Loucy (cell line): ENCODE measurements around the gene ZNG1A.
"Not testable (repeated sequence)": the region's sequence is repeated elsewhere in the genome, so short reads cannot be mapped to it uniquely, and the experiment has no call there.

Source experiments
- H2AFZ ChIP-seq: fragments of 200-600 bp; sonication (generic); 2 replicates; pipeline ENCODE4 v1.6.0; 2016; ENCODE audit warnings: antibody characterized with exemption, mild to moderate bottlenecking, low read length, moderate library complexity
- H3F3A ChIP-seq: fragments of 200-600 bp; 2 replicates; pipeline ENCODE4 v1.6.0; 2016; ENCODE audit warnings: antibody characterized with exemption, low read depth, mild to moderate bottlenecking
- H3K27me3 ChIP-seq: fragments of 200-600 bp; sonication (generic); 2 replicates; pipeline ENCODE4 v1.6.1; 2014; ENCODE audit warnings: low read length, mild to moderate bottlenecking; ENCODE audit not compliant: insufficient read depth, poor library complexity, severe bottlenecking
- H3K36me3 ChIP-seq: fragments of 200-600 bp; sonication (generic); 2 replicates; pipeline ENCODE4 v1.6.1; 2016; ENCODE audit warnings: low read length; ENCODE audit not compliant: insufficient read depth
- H3K4me1 ChIP-seq: fragments of 200-600 bp; sonication (generic); 2 replicates; pipeline ENCODE4 v1.5.1; 2014; ENCODE audit warnings: low read length, mild to moderate bottlenecking; ENCODE audit not compliant: insufficient read depth, poor library complexity, severe bottlenecking
- H3K4me2 ChIP-seq: fragments of 200-600 bp; sonication (generic); 2 replicates; pipeline ENCODE4 v1.6.0; 2014; ENCODE audit warnings: antibody characterized with exemption, low read length, low read depth, mild to moderate bottlenecking; ENCODE audit not compliant: poor library complexity, severe bottlenecking
- H3K4me3 ChIP-seq: fragments of 200-600 bp; sonication (generic); 2 replicates; pipeline ENCODE4 v1.5.1; 2014; ENCODE audit warnings: low read length, mild to moderate bottlenecking, mixed read lengths; ENCODE audit not compliant: poor library complexity, severe bottlenecking
- H3K79me2 ChIP-seq: fragments of 200-600 bp; sonication (generic); 2 replicates; pipeline ENCODE4 v1.6.1; 2014; ENCODE audit warnings: low read length; ENCODE audit not compliant: insufficient read depth
- H3K9ac ChIP-seq: fragments of 200-600 bp; sonication (generic); 2 replicates; pipeline ENCODE4 v1.6.0; 2014; ENCODE audit warnings: mild to moderate bottlenecking, low read depth, low read length, moderate library complexity; ENCODE audit not compliant: poor library complexity, severe bottlenecking
- H3K9me2 ChIP-seq: fragments of 200-600 bp; sonication (generic); replicated peaks from 2 replicates; pipeline ENCODE4 v1.6.1; 2016; ENCODE audit warnings: low read depth, low read length, mixed read lengths
- H3K9me3 ChIP-seq: fragments of 200-600 bp; sonication (generic); 2 replicates; pipeline ENCODE4 v1.6.1; 2014; ENCODE audit warnings: mild to moderate bottlenecking, antibody characterized with exemption, low read length, low read depth; ENCODE audit not compliant: insufficient read depth
- H4K20me1 ChIP-seq: fragments of 200-600 bp; sonication (generic); 2 replicates; pipeline ENCODE4 v1.6.0; 2014; ENCODE audit warnings: antibody characterized with exemption, low read length, mild to moderate bottlenecking; ENCODE audit not compliant: insufficient read depth, poor library complexity, severe bottlenecking

ZNG1A gene

DNA sequence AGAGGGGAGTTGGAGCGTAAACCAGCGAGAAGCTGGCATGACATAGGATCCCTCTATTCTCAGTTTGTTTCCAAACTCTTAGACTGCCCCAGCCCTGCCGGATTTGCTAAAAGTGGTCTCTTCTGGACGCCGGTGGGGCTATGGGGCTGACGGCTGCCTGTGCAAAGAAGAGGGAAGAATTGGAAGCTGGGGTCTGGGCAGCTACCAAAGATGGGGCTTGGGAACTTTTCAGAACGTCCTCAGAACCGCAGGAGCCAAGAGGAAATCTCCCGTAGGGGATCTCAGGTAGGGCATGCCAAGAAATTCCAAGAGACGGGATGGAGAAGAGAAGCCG lies 63.8 kb downstream of the ZNG1A start:
- H3K27me3 ChIP-seq, H3K9me2 ChIP-seq, H3K4me3 ChIP-seq, H3F3A ChIP-seq, H3K79me2 ChIP-seq, H3K4me2 ChIP-seq, H3K9me3 ChIP-seq, H2AFZ ChIP-seq, H4K20me1 ChIP-seq, H3K4me1 ChIP-seq, H3K36me3 ChIP-seq, H3K9ac ChIP-seq: not testable (repeated sequence)

DNA sequence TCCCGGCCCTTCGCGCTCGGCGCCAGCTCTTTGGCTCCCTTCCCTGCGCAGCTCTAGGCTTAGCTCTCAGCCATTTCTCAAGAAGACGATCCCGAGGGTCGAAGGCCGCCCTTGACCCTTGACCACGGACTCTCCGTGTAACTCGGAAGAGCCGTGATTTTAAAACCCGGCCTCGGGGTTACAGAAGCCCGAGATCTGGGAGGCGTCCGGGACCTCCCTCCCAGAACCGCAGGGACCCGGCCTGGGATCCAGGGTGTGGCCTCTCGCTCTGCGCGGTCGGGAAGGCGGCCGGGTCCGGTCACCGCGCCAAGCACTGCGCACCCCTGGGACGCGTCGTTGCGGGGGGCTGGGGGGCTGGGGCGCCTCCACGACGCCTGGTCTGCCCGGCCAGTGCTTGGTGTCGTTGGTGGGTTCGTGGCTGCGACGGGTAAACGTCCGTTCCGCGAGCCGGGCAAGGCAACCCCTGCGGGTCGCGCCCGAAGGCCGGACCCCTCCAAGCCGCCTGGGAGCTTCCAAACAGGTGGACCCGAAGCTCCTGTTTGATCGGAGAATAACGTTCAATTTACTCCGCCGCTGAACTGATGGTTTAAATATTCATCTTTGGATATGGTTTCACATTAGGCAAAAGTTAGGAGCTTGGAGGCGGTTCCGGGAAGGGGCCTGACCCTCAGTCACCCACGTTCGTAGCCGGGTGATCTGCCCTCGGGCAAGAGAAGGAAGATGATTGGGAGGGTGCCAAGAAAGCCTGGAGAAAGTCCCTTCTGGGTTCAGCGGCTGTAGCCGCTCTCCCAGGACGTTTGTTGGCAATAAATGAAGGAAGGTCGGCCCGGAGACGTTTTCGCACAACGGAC lies 64.4 kb downstream of the ZNG1A start:
- H3K4me1 ChIP-seq, H2AFZ ChIP-seq, H4K20me1 ChIP-seq, H3K9ac ChIP-seq, H3K9me2 ChIP-seq, H3K79me2 ChIP-seq, H3K36me3 ChIP-seq, H3K27me3 ChIP-seq, H3K4me3 ChIP-seq, H3F3A ChIP-seq, H3K9me3 ChIP-seq, H3K4me2 ChIP-seq: not testable (repeated sequence)

DNA sequence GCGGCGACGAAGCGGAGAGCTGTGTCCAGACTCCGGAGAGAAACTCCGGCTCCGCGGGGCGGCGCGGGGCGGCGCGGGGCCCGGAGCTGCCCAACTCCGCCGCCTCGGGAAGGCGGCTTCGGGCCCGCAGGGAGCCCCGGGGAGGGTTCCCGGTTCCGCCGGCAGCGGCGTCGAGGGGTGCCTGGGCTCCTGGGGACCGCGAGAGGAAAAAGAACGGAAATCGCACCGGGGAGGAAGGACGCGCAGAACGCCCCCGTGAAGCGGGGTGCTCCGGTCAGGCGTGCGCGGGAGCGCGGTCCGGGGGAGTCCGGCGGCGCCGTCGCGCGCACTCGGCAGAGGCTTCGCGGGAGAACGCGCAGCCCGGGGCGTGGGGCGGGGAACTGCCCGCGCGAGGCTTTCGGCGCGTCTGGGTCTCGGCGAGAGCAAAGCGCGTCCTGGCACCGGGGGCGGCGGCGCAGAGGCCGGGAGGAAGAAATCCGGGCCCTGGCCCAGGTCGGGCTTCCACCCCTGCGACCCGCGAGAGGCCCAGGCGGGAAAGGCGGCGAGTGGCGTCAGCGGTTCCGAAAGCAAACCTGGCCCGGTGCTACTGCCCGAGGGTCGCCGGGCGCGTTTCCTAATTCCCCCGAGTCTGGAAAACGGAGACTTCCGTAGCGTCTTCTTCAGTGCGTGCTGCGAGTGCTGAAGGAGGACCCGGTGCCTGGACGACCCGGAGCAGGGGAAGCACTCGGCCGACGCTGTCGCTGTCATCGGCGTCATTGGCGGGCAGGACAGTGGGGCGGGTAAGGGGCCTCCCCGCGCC lies 65.2 kb downstream of the ZNG1A start:
- not testable (repeated sequence) for H3K27me3 ChIP-seq, H3K4me1 ChIP-seq, H3F3A ChIP-seq, H3K36me3 ChIP-seq, H3K9me3 ChIP-seq, H3K79me2 ChIP-seq, H3K4me2 ChIP-seq, H3K9ac ChIP-seq, H3K9me2 ChIP-seq, H4K20me1 ChIP-seq, H3K4me3 ChIP-seq, H2AFZ ChIP-seq

GRCh38 chr9:112589-113467 lies 66.0 kb downstream of the ZNG1A start:
- not testable (repeated sequence) for H2AFZ ChIP-seq, H3K4me1 ChIP-seq, H3K9ac ChIP-seq, H3K36me3 ChIP-seq, H3K9me2 ChIP-seq, H4K20me1 ChIP-seq, H3K4me2 ChIP-seq, H3K27me3 ChIP-seq, H3K9me3 ChIP-seq, H3K4me3 ChIP-seq, H3F3A ChIP-seq, H3K79me2 ChIP-seq

- H3F3A ChIP-seq, H3K9ac ChIP-seq, H3K9me3 ChIP-seq, H3K36me3 ChIP-seq, H2AFZ ChIP-seq, H3K9me2 ChIP-seq, H3K4me3 ChIP-seq, H4K20me1 ChIP-seq, H3K27me3 ChIP-seq, H3K79me2 ChIP-seq, H3K4me1 ChIP-seq, H3K4me2 ChIP-seq: not testable (repeated sequence)
Measured at GRCh38 chr9:110672-111071, 68.2 kb downstream of the ZNG1A start.

DNA sequence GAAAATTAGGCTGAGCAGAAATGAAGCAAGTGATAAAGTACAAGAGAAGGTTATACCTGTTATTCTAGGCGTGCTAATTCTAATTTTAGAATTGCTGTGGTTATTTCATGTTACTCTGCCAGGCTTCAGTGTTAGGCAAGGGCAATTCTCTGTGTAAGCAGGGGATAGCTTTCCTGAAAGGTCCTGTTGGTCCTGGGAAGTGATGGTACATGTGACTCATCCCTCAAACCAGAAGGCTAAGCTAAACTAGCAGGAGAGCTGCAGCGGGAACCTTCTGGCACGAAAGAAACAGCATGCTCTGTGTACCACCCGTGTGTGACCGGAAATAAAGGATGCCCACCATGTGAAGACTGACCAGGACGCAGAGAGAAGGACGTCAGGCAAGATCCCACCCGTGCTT lies 69.3 kb downstream of the ZNG1A start:
- not testable (repeated sequence) for H3K4me1 ChIP-seq, H4K20me1 ChIP-seq, H3K9me3 ChIP-seq, H2AFZ ChIP-seq, H3K79me2 ChIP-seq, H3K4me3 ChIP-seq, H3F3A ChIP-seq, H3K4me2 ChIP-seq, H3K9ac ChIP-seq, H3K36me3 ChIP-seq, H3K27me3 ChIP-seq, H3K9me2 ChIP-seq
